Endodermal cell (in vitro differentiated cells): ENCODE results near the gene ZNF729. TPM values are rescaled to one million over a fixed set of nuclear protein-coding genes. Genes with fewer than 3 reads are reported as not detected.

Source experiments
- DNase-seq: peaks from one replicate; pipeline ENCODE4 v3.0.0-alpha.2; 2017
- H3K27ac ChIP-seq: 2 replicates; pipeline ENCODE4 v1.5.1; 2013; ENCODE audit warnings: mild to moderate bottlenecking, low read depth, low read length, moderate library complexity
- H3K27me3 ChIP-seq: 2 replicates; pipeline ENCODE4 v1.6.1; 2013; ENCODE audit warnings: mild to moderate bottlenecking, low read length, moderate library complexity; ENCODE audit not compliant: insufficient read depth, control insufficient read depth, poor library complexity, severe bottlenecking
- H3K36me3 ChIP-seq: 2 replicates; pipeline ENCODE4 v1.7.0; 2013; ENCODE audit warnings: mild to moderate bottlenecking, low read length, moderate library complexity; ENCODE audit not compliant: control insufficient read depth, insufficient read depth
- H3K4me1 ChIP-seq: one replicate; pipeline ENCODE4 v1.7.0; 2013; ENCODE audit warnings: low read length; ENCODE audit not compliant: control insufficient read depth, insufficient read depth
- H3K4me3 ChIP-seq: 2 replicates; pipeline ENCODE4 v1.5.1; 2013; ENCODE audit warnings: mild to moderate bottlenecking, low read length, moderate library complexity
- H3K9ac ChIP-seq: 2 replicates; pipeline ENCODE4 v1.6.1; 2013; ENCODE audit warnings: mild to moderate bottlenecking, low read length, moderate library complexity; ENCODE audit not compliant: poor library complexity, severe bottlenecking; ENCODE audit errors: extremely low read depth
- H3K9me3 ChIP-seq: 2 replicates; pipeline ENCODE4 v1.6.1; 2013; ENCODE audit warnings: mild to moderate bottlenecking, low read length, moderate library complexity; ENCODE audit not compliant: control insufficient read depth
- H3K27ac Mint-ChIP-seq: 2 replicates; pipeline ENCODE4 v1.8.0; 2020; ENCODE audit warnings: mixed read lengths
- H3K27me3 Mint-ChIP-seq: 2 replicates; pipeline ENCODE4 v1.8.0; 2021; ENCODE audit warnings: mild to moderate bottlenecking, mixed read lengths; ENCODE audit not compliant: insufficient read depth
- H3K36me3 Mint-ChIP-seq: 2 replicates; pipeline ENCODE4 v1.8.0; 2020; ENCODE audit warnings: low read depth, mixed read lengths
- H3K4me1 Mint-ChIP-seq: 2 replicates; pipeline ENCODE4 v1.8.0; 2020; ENCODE audit warnings: mixed read lengths
- H3K4me3 Mint-ChIP-seq: 2 replicates; pipeline ENCODE4 v1.8.0; 2020; ENCODE audit warnings: mild to moderate bottlenecking, moderate library complexity, mixed read lengths
- H3K9me3 Mint-ChIP-seq: 2 replicates; pipeline ENCODE4 v1.8.0; 2020; ENCODE audit warnings: mild to moderate bottlenecking, mixed read lengths
- CTCF ChIP-seq: fragments of 200-600 bp; sonication (generic); conservative IDR thresholded peaks from 2 replicates; pipeline ENCODE4 v1.5.0; 2021; ENCODE audit warnings: antibody characterized with exemption, mild to moderate bottlenecking
- WGBS, 2 experiments: methylation state at CpG; one replicate each; pipeline versions ENCODE4 v1.1.5 to v1.1.7; 2013; ENCODE audit warnings: missing lambda C conversion rate in 2 of 2, mixed read lengths in 1 of 2; ENCODE audit not compliant: insufficient coverage in 1 of 2, insufficient read length in 1 of 2; 5-methylcytosine and 5-hydroxymethylcytosine counted together
- total RNA-seq, 2 donors: library from RNA; stranded (reverse); fragmentation: NEBNext Ultra II Directional in 1 of 2; extraction: Animal tissue kit (Norgen Biotek cat#: 25700) in 1 of 2; gene quantifications; 2 replicates in 1 of 2; 3 replicates in 1 of 2; pipeline ENCODE4 v1.2.1, GENCODE V29; 2021

Gene ZNF729
- total RNA-seq, 2 donors from 2014 or later: not detected

DNA sequence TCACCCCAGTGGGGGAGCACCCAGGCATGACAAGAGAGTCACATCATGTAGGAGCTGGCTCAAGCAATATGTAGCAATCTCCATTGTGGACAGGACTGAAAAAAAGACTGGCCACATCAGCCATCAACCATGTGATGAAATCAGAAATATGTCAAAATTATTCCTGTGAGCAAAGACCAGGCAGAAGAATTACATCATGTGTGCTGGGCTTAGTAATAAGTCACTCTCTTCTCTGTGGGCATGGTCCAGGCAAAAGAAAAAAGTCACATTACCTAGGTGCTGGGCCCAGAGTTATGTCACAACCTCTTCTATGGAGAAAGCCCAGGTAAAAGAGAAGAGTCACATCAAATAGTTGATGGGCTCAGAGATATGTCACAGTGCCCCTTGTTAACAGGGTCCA is 28.3 kb upstream of the ZNF729 start:
- Histone ChIP-seq H3K27me3 (no peaks in the 10 kb centered on the region), H3K36me3 (no peaks in the 10 kb centered on the region), H3K9ac (no peak overlapping the region), H3K9me3 (peaks cover 68% of the 10 kb centered on the region), H3K4me1 (no peaks in the 10 kb centered on the region), H3K27ac (no peak overlapping the region), H3K4me3 (no peak overlapping the region)
- no peaks in the 10 kb centered on the region for H3K36me3 Mint-ChIP-seq
- H3K27ac Mint-ChIP-seq: no peak overlapping the region
- H3K4me1 Mint-ChIP-seq: no peaks in the 10 kb centered on the region
- H3K9me3 Mint-ChIP-seq: peaks cover 92% of the 10 kb centered on the region
- DNase-seq: no peak
- no peaks in the 10 kb centered on the region for H3K27me3 Mint-ChIP-seq
- TF ChIP-seq CTCF: no peak
- H3K4me3 Mint-ChIP-seq: no peak overlapping the region

DNA sequence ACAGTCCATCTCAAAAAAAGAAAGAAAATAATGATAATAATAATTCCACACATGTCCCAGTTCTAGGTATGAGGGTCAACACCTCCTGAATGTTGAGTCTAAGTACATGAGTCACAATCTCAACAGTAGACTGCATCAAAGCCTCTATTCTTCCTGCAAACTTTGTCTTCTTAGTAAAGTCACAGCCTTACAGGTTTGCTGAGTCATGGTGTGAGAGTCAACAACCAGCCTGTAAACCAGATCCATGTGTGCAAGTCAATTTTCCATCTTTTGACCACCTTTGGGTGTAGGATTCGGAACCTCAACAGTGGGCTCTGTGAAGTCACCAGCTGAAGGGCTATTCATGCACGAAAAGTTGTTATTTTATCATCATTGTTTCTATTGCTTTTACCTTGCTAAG is 25.7 kb upstream of the ZNF729 start:
- no peak for TF ChIP-seq CTCF
- Histone ChIP-seq H3K4me1 (no peaks in the 10 kb centered on the region), H3K27ac (no peak overlapping the region), H3K36me3 (no peaks in the 10 kb centered on the region), H3K9ac (no peak overlapping the region), H3K4me3 (no peak overlapping the region), H3K27me3 (no peaks in the 10 kb centered on the region), H3K9me3 (peaks cover 74% of the 10 kb centered on the region)
- Mint-ChIP-seq H3K4me1 (no peaks in the 10 kb centered on the region), H3K27ac (no peak overlapping the region), H3K9me3 (peaks cover 84% of the 10 kb centered on the region), H3K36me3 (no peaks in the 10 kb centered on the region), H3K4me3 (no peak overlapping the region), H3K27me3 (no peaks in the 10 kb centered on the region)
- DNase-seq: no peak
- WGBS, 2 experiments: 69 to 100% methylated on average over 1 to 2 of the region's 2 CpGs

DNA sequence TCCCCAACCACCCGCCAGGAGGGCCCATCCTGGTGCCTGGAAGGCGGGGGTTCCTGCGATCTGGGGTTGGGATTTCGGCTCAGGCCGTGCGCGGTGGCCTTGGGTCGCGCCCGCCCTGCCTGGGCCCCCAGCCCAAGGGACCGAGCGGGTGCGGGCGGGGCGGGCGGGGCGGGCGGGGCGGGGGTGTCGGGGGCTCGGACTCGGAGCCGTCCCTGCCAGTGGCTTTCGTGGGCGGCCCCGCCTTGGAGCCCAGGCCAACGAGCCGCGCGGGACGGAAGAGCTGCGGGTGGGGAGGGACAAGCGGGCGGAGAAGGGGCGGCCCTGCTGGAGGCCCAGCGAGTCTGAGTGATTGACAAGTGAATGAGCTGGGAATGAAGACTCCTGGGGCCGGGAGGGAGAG is 24.6 kb upstream of the ZNF729 start:
- H3K36me3 Mint-ChIP-seq: no peaks in the 10 kb centered on the region
- peaks cover 77% of the 10 kb centered on the region for H3K9me3 ChIP-seq
- H3K27me3 ChIP-seq: no peaks in the 10 kb centered on the region
- H3K4me3 Mint-ChIP-seq: no peak overlapping the region
- H3K27ac Mint-ChIP-seq: no peak overlapping the region
- no peak overlapping the region for H3K9ac ChIP-seq
- no peaks in the 10 kb centered on the region for H3K27me3 Mint-ChIP-seq
- no peak for TF ChIP-seq CTCF
- no peaks in the 10 kb centered on the region for H3K4me1 ChIP-seq
- H3K27ac ChIP-seq: no peak overlapping the region
- 60 to 88% methylated on average over 1 to 36 of the region's 37 CpGs for WGBS, 2 experiments
- no peak overlapping the region for H3K4me3 ChIP-seq
- H3K4me1 Mint-ChIP-seq: no peaks in the 10 kb centered on the region
- H3K36me3 ChIP-seq: no peaks in the 10 kb centered on the region
- DNase-seq: no peak
- H3K9me3 Mint-ChIP-seq: peaks cover 84% of the 10 kb centered on the region
